ENCODE data around the gene CTAGE1.

The CTAGE1 gene

GRCh38 chr18:22448238-22448637 is 30.5 kb upstream of the CTAGE1 start:
- no peak for DNase-seq (ENCODE audit: low read depth)
- TF ChIP-seq CTCF (IDR thresholded peaks at IDR 0.05; ENCODE audit: insufficient read depth, low read depth, low read length, missing control alignments) = no peak
- H3K4me3 ChIP-seq (ENCODE audit: low read length) = no peak overlapping the region

GRCh38 chr18:22447792-22448191 is 30.1 kb upstream of the CTAGE1 start:
- no peak for DNase-seq (ENCODE audit: low read depth)
- TF ChIP-seq CTCF (IDR thresholded peaks at IDR 0.05; ENCODE audit: insufficient read depth, low read depth, low read length, missing control alignments) = no peak
- H3K4me3 ChIP-seq (ENCODE audit: low read length) = no peak overlapping the region

- no peak for DNase-seq (ENCODE audit: low read depth)
- H3K4me3 ChIP-seq (ENCODE audit: low read length) = no peak overlapping the region
- TF ChIP-seq CTCF (IDR thresholded peaks at IDR 0.05; ENCODE audit: insufficient read depth, low read depth, low read length, missing control alignments) = no peak
Observed at GRCh38 chr18:22446911-22447310, 29.2 kb upstream of the CTAGE1 start.

- DNase-seq (ENCODE audit: low read depth) = no peak
- H3K4me3 ChIP-seq (ENCODE audit: low read length) = no peak overlapping the region
- TF ChIP-seq CTCF (IDR thresholded peaks at IDR 0.05; ENCODE audit: insufficient read depth, low read depth, low read length, missing control alignments) = no peak
Observed at GRCh38 chr18:22446325-22446724, 28.6 kb upstream of the CTAGE1 start.

GRCh38 chr18:22441638-22442037 is 23.9 kb upstream of the CTAGE1 start:
- no peak overlapping the region for H3K4me3 ChIP-seq (ENCODE audit: low read length)

GRCh38 chr18:22439447-22439846 is 21.7 kb upstream of the CTAGE1 start:
- peak; percentile 62 for DNase-seq (ENCODE audit: low read depth)
- no peak for TF ChIP-seq CTCF (IDR thresholded peaks at IDR 0.05; ENCODE audit: insufficient read depth, low read depth, low read length, missing control alignments)
- no peak overlapping the region for H3K4me3 ChIP-seq (ENCODE audit: low read length)

More at GRCh38 chr18:22441638-22442037, 23.9 kb upstream of the CTAGE1 start:
- TF ChIP-seq CTCF (IDR thresholded peaks at IDR 0.05; ENCODE audit: insufficient read depth, low read depth, low read length, missing control alignments) = no peak
- DNase-seq (ENCODE audit: low read depth) = no peak

- TF ChIP-seq CTCF (IDR thresholded peaks at IDR 0.05; ENCODE audit: insufficient read depth, low read depth, low read length, missing control alignments) = no peak
- DNase-seq (ENCODE audit: low read depth) = no peak
- no peak overlapping the region for H3K4me3 ChIP-seq (ENCODE audit: low read length)
Observed at GRCh38 chr18:22436136-22436535, 18.4 kb upstream of the CTAGE1 start.

Measured in epithelial cell of esophagus (primary cell).